Measurements from ENCODE around the gene NDUFS7.

NDUFS7 gene
- total RNA-seq, result 28.9 to 33.0 reads per million in 2 donors

- peak; percentile 85 to 94 (median 88) for DNase-seq
These were observed at the start of gene NDUFS7 for GRCh38 chr19:1383312-1384084. Gene NDUFS7, plus strand, starts transcription at chr19:1383907. Its CDS starts 20 bp downstream, at chr19:1383927.

DNA sequence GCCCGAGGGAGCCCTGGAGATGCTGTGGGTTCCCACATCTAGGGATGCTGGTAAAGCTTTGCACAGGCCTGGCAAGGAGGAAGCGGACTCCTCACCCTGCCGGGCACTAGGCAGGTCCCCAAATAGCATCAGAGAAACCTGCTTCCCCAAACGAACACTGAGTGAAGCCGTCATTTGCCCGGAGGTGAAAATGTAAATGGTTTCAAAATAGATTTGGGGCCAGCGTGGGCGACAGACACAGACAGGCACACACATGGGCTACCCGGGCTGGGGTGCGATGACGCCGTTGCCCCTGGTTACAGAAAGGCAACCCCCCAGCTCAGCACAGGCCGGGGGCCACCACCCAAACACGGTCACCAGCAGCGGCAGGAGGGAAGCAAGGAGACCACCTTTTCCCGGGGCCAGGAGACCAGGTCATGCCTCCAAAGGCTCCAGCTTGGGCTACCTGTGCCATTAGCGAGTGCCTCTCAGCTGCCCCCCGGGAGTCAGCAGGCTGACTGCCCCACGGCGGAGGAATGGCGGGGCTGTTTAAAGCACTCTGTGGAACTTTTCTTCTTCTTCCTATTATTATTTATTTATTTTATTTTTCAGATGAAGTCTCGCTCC, 47.5 kb upstream of the NDUFS7 start:
- DNase-seq, result no peak

- DNase-seq, result no peak
These were observed 42.8 kb upstream of the NDUFS7 start for GRCh38 chr19:1340681-1341469.

GRCh38 chr19:1343041-1343440, 40.7 kb upstream of the NDUFS7 start:
- no peak for DNase-seq

DNA sequence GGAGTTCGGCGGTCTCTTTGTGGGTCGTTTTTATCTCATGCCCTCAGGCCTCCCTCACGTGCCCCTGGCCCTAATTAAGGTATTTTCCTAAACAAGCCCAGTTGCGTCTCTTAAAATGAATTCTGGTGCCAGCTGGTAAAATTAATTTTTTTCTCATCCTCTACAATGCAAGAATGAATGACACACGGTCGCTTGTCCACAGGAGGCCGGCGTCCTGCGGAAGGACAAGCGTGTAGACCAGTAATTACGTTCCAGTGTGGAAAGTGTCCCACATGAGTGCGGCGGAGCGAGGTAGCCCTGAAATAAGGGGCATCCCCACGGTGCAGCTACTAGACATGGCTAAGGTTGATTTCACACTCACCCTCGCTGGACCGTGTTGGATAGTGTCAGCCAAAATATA, 34.5 kb upstream of the NDUFS7 start:
- no peak for DNase-seq

GRCh38 chr19:1350867-1351266, 32.8 kb upstream of the NDUFS7 start:
- no peak for DNase-seq

GRCh38 chr19:1351381-1351851, 32.3 kb upstream of the NDUFS7 start:
- DNase-seq, result no peak

DNA sequence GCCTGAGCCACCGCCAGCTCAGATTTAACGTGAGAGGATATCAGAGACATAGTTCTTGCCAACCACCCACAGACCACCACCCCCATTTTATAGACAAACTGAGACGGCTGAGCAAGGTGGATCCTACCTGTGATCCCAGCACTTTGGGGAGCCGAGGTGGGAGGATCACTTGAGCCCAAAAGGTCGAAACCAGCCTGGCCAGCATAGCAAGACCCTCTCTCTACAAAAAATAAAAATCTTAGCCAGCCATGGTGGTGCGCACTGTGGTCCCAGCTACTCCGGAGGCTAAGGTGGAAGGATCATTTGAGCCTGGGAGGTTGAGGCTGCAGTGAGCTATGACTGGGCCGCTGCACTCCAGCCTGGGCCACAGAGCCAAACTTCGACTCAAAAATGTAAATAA, 30.6 kb upstream of the NDUFS7 start:
- no peak for DNase-seq

GRCh38 chr19:1354970-1355567, 28.6 kb upstream of the NDUFS7 start:
- no peak for DNase-seq

DNA sequence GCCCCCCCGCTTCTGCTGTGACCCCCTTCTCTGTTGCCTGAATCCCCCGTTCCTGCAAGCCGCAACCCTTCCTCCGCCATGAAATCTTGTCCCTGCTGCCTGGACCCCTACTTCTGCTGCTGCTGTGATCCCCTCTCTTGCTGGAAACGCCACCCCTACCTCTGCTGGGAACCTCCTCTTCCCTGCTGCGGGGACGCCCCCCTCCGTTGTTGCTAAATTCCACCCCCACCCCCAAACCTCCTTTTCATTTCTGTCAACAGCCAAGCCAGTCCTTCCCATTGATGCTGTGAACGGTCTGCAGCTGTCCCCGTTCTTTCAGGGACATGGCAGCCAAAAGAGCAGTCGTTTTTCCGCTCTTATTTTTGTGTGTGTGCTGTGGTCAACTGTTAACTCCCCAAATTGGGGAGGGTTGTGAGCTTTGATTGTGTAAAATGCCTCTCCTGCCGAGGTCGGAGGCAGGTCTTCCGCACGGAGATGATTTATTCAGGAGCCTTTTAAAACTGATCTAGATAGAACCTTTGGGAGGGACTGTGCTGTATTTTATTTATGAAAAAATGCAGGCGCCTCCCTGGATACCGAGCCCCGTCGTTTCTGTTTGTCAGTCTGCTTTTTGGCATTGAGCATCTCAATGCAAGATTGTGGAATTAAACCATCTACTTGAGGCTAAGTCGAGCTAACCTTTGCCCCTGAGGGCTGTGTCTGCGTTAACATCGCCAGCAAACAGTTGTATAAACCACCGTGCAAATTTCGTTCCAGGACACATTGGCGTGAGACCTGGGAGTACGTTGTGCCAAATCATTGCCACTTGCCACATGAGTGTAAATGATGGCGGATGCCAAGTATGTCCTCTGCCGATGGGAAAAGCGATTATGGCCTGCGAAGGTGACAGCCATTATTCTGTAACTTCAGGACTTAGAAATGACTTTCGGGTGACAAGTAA, 27.9 kb upstream of the NDUFS7 start:
- DNase-seq, result no peak

DNA sequence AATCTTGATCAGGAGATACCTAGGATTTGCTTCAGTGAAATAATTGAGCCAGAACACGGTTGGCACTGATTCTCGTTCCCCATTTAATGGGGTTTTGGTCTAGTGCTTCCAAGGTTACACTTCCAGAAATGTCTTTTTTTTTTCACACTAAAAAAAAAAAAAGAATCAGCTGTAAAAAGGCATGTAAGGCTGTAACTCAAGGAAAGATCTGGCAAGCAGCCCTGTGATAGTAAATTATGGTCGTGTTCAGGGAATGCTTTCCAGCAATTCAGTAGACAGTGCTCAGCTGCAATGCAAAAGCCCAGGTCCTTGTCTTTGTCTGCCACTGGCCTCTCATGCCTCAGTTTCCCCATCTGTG, 27.2 kb upstream of the NDUFS7 start:
- DNase-seq, result no peak

DNA sequence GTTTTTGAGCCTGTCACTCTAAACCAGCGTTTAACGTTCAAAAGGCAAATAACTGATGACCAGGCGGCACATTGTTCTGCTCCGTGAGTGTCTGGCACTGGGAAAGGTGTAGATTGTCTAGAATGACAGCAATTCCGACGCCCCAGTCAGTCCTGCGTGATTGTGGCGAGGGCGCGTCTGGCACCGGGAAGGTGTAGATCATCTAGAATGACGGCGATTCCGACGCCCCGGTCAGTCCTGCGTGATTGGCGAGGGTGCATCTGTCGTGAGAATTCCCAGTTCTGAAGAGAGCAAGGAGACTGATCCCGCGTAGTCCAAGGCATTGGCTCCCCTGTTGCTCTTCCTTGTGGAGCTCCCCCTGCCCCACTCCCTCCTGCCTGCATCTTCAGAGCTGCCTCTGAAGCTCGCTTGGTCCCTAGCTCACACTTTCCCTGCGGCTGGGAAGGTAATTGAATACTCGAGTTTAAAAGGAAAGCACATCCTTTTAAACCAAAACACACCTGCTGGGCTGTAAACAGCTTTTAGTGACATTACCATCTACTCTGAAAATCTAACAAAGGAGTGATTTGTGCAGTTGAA, 26.1 kb upstream of the NDUFS7 start:
- DNase-seq, result no peak

GRCh38 chr19:1360126-1360817, 23.4 kb upstream of the NDUFS7 start:
- DNase-seq, result no peak

DNA sequence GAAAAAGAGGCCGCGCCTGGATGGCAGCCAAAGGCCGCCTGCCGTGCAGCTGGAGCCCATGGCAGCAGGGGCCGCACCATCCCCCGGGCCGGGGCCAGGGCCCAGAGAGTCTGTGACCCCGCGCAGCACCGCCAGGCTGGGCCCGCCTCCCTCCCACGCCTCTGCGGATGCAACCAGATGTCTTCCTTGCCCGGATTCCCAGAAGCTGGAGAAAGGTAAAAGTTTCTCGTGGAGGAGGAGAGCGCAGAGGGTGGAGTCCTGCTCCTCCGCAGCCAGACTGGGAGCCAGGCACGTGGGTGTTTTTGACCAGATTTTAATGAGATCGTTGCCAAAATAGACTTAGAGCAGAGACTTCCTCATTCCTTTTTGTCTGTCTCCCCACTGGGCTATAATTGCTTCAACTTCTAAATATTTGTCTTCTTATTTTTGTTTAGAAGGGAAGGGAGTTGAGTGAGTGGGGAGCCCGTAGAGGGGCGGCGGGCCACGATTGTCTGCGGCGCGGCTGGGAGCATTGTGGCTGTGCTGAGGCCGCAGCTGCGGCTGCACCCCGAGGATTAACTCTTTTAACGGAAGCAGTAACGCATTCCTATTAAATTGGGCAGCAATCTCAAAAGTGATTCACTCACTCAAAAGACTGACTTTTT, 22.8 kb upstream of the NDUFS7 start:
- no peak for DNase-seq

- no peak for DNase-seq
These were observed 21.9 kb upstream of the NDUFS7 start for GRCh38 chr19:1361601-1362386.

DNA sequence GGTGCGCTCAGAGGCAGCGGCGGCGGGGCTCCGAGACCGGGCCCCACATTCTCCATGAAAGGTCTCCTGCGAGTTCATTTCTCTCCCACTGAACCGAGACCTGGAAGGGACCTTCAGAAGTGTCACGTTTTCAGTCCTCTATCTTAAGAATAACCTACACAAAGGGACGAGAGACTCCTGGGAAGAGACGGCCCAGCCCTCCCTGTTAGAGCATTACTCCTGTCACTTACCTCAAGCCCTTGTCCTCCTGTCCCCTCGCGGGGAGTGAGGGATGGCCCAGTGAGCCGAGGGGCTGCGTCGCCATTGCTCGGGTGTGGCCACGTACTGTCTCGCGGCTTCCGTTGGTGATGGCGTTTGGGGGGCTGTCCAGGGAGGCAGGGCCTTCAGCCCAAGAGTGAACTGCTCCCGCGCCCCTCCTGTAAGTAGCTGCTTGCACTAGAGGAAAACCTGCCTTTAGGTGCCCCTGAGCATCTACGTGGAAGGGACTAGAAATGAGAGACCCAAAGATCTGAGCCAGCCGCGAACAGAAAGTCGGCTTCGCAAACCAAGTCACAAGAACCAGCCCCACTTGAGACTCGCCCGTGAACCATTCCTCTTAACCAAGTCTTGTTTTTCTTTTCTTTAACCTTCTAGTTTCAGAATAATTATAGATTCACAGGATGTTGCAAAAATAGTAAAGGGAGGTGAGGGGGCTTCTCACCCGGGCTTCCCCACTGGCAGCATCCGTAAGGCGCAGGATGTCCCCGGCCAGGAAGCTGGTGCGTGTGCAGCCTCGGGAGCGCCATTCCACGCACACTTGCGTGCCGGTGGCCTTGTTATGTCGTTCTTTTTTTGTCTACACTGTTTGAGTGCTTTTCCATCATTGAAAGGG, 21.1 kb upstream of the NDUFS7 start:
- DNase-seq, result no peak

DNA sequence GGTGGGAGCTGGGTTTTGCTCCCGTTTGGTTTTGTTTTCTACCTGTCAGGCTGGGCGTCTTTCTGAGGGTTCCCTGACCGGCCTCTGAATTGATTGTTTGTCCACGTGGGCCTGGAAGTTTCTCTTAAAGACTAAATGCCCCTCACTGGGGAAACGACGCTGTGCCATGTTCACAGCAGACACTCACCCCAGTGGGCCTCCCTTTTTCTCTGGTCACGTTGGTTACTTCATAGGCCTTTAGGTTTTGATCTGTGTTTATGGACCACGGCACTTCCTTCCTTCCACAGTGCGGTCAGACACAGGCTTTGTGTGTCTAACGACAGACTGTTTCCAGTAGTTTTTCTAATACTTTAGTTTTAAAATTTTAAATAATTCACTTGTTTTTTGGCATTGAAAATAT, 20.1 kb upstream of the NDUFS7 start:
- peak in 2 of 5 experiments; percentile 38 to 41 for DNase-seq

DNA sequence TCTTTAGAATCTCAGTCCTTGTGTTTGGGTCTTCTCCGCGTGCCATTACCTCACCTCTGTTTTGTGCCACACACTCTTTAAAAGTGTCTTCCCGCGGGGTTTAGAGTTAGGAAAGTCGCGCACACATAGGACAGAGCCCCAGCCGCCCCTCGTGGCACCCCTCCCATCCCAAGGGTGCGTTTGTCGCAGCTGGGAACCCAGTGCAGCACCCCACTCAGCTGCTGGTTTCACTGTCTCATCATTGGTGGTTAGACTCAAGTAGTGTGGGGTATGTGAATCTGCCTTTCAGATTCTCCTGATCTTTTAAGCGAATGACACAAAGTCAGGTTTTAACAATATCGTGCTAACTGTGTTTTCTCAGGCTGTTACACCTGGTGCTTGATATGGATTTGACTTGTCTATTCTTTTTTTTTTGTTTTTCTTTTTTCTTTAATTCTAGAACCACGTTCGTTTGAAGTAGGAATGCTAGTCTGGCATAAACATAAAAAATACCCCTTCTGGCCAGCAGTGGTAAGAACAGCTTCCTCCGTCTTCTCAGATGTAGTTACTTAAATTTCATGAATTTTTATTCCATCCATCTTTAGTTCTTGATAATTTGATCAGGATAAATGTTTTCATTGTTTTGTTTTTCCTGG, 19.5 kb upstream of the NDUFS7 start:
- no peak for DNase-seq
